Loucy (cell line): ENCODE data around the gene CENPO.

Source experiments
- EZH2phosphoT487 ChIP-seq: fragments of 200-600 bp; IDR thresholded peaks from 2 replicates; pipeline ENCODE4 v1.6.1; 2018; ENCODE audit warnings: antibody characterized with exemption, mild to moderate bottlenecking, moderate library complexity, borderline replicate concordance
- TF ChIP-seq, protein P1 (sequence below): fragments of 200-600 bp; sonication (generic); conservative IDR thresholded peaks from 2 replicates; pipeline ENCODE4 v1.5.1; 2014; ENCODE audit warnings: mild to moderate bottlenecking, antibody characterized with exemption, low read length

GRCh38 chr2:24824966-24825882 is 32.0 kb downstream of the CENPO start:
- TF ChIP-seq, protein P1, sequence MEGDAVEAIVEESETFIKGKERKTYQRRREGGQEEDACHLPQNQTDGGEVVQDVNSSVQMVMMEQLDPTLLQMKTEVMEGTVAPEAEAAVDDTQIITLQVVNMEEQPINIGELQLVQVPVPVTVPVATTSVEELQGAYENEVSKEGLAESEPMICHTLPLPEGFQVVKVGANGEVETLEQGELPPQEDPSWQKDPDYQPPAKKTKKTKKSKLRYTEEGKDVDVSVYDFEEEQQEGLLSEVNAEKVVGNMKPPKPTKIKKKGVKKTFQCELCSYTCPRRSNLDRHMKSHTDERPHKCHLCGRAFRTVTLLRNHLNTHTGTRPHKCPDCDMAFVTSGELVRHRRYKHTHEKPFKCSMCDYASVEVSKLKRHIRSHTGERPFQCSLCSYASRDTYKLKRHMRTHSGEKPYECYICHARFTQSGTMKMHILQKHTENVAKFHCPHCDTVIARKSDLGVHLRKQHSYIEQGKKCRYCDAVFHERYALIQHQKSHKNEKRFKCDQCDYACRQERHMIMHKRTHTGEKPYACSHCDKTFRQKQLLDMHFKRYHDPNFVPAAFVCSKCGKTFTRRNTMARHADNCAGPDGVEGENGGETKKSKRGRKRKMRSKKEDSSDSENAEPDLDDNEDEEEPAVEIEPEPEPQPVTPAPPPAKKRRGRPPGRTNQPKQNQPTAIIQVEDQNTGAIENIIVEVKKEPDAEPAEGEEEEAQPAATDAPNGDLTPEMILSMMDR = peak; percentile 70
- no peak for TF ChIP-seq EZH2phosphoT487
